ENCODE data around the gene ALDH1L1.
"Not testable (repeated sequence)": the region's sequence is repeated elsewhere in the genome, so short reads cannot be mapped to it uniquely, and the experiment has no call there.

Gene ALDH1L1

DNA sequence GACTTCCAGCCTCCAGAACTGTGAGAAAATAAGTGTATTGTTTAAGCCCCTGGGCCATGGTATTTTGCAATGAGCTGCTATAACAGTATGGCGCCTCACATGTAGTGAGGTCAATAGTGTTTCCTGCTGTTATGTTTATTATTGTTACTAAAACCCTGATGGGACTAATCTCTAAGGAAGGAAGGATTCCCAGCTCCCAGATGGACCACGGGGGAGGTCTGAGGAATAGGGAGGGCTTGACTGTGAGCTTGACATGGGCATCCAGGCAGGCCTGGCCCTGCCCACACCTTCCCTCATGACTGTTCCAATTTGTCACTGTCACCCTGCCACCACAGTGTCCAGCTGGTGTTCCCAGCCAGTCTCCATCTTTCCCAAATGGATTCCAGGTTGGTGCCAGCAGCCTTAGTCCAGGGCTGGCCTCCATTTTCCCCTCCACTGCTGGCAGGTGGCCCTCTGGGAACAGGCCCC, 82.0 kb downstream of the ALDH1L1 start:
- H3K4me3 ChIP-seq, result no peak overlapping the region
- H3K27ac ChIP-seq, result no peak overlapping the region

DNA sequence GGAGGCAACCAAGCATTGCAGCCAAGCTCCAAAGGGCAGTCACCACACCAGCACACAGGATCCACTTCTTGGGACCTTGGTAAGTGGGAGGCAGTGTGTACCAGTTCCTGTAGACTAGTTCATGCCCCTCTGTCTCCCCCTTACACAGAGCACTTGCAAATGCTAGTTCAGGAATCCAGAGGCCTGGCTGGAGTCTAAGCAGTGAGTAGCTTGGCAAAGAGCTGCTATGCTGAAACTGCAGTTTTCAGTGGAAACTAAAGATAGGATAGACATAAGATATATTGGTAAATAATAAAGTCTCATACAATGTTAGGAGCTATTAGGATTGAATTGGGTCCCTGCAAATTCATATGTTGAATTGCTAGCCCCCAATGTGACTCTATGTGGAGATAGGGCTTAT, 82.6 kb downstream of the ALDH1L1 start:
- Histone ChIP-seq H3K4me3 (no peak overlapping the region), H3K27ac (no peak overlapping the region)

DNA sequence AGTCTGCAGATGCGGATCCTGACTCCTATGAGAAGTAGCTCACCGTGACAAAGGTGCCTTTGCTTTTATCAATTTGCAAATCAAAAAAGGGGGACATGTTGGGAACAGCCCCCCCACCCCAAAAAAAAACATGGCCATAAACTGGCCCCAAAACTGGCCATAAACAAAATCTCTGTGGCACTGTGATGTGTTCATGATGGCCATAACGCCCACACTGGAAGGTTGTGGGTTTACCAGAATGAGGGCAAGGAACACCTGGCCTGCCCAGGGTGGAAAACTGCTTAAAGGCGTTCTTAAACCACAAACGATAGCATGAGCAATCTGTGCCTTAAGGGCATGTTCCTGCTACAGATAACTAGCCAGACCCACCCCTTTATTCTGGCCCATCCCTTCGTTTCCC, 84.1 kb downstream of the ALDH1L1 start:
- H3K27ac ChIP-seq, H3K4me3 ChIP-seq: not testable (repeated sequence)

DNA sequence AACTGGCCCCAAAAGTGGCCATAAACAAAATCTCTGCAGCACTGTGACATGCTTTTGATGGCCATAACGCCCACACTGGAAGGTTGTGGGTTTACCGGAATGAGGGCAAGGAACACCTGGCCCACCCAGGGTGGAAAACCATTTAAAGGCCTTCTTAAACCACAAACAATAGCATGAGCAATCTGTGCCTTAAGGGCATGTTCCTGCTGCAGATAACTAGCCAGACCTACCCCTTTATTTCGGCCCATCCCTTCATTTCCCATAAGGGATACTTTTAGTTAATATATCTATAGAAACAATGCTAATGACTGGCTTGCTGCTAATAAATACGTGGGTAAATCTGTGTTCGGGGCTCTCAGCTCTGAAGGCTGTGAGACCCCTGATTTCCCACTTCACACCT, 88.3 kb downstream of the ALDH1L1 start:
- not testable (repeated sequence) for H3K4me3 ChIP-seq, H3K27ac ChIP-seq

DNA sequence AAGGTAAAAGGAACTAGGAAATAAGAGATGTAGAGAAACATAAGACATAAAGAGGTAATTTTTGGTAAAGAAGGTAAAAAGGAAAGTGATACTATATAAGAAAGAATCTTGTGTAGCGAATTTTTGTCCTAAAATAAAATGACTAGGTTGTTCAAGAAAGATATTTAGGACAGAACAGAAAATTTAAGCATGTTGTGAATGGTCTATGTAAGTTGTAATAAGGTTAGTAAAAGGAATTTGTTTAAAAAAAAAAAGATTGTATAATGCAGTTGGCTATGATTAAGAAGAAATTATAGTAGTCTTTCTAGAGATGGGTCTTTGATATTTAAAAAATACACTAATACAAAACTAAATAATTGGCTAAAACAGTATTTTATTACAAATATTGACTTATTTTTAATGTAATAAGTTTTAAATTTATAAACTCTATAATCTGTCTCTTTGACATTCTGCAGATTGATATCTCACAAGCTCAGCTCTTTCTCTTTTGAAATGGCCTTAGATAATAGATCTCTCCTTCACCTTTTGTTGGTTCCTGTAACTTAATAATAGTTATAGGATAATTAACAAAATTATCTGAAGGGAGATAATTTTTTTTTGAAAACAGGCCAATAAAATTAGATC, 92.7 kb downstream of the ALDH1L1 start:
- H3K27ac ChIP-seq, result no peak overlapping the region
- H3K4me3 ChIP-seq, result no peak overlapping the region

DNA sequence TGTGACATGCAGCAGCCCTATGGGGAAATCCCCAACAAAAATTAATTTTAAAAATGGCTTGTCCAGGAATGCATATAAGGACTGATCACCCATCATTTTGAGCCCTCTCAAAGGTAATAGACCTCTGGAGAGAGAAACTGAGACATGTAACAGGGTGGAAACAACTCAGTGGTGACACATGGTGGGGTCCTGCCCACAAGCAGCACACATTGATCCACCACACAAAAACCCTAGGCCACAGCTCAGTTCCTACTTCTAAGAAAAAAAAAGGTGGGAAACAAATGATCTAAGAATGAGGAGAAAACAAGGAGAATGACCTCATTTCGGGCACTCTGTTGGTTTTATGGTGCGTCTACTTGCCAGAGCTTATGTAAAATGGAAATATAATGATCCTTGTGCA, 94.5 kb downstream of the ALDH1L1 start:
- H3K27ac ChIP-seq, result no peak overlapping the region
- H3K4me3 ChIP-seq, result no peak overlapping the region

DNA sequence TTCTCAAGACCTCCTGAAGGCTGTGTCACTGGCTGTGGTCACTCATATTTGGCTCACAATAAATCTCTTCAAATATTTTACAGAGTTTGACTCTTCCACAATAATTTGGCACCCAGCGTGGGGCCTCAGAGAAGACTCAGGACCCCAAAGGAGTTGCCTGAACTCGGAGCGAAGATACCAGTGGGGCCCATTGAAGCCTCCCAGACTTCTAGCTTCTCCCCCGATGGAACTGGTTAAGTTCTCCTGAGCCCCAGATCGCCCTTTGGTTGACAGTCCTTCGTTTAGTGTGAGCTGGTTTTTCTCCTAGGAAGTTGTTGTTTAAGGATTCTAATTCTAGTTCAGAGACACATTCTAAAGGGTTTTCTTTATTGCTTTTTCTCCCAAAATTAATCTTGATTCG, 95.1 kb downstream of the ALDH1L1 start:
- Histone ChIP-seq H3K4me3 (no peak overlapping the region), H3K27ac (peak overlapping the region in 4 of 21 experiments; percentile 91 to 98 (median 97))

DNA sequence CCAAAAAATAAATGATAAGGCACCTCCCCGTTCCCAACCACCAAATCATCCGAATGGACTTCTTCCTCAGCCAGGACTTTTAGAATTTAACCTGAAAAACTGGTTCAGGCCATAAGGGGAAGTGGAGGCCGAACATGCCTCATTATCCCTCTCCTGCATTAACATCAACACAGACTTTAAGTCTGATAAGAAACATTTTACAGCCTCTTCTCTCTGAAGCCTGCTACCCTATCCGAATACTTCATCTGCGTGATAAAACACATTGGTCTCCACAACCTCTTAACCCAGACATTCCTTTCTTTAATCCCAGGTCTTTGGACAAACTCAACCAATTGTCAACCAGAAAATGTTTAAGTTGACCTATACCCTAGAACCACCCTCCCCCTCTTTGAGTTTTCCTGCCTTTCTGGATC, 95.6 kb downstream of the ALDH1L1 start:
- H3K27ac ChIP-seq, result peak overlapping the region in 14 of 21 experiments; percentile 83 to 98 (median 92)
- peak overlapping the region in 6 of 7 experiments; percentile 54 to 87 (median 68) for H3K4me3 ChIP-seq

DNA sequence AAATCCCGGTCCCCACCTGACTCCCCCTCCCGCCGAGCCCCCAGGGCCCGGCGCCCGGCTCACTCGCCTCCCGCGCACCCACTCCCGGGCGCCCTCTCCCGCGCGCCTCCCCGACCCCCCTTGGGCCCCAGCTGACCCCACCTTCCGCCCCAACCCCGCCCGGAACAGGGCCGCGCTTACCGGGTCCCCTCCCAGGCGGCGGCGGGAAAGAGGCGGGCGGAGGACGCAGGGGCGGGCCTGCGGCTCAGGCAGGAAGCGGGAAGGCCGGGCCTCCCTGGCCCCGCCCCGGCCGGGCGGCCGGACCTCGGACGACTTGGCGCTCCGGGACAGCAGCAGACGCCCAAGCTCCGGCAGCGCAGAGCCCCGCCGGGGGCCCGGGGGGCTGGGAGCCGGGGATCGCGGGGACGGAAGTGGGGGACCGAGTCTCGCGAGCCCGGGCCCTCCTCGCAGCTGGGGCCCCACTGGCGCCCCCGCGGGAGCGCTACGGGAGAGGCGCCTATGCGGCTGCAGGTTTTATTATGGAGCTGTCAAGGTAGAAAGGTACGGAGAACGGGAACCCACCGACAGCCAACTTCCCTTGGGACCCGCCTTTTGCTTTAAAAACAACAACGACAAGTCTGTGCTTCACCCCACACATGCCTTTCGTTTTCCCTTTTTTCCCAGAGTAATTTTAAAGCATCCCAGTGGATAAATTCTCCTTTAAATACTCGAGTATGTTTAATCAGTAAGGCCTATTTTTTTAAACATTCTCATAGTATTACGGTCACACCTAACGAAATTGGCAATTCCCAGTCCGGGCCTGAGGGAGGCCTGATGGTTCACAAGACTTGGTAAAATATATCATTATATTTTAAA, 96.2 kb downstream of the ALDH1L1 start, which contains the start of gene SLC41A3:
Gene SLC41A3 (minus strand): TSS at position 212 of the 855 bp plus-strand sequence. CDS start 15,905 bp downstream, outside the sequence.
- peak within 1 kb of the TSS; percentile 54 to 87 (median 74) for H3K4me3 ChIP-seq
- H3K27ac ChIP-seq, result peak within 1 kb of the TSS; percentile 80 to 98 (median 91)

DNA sequence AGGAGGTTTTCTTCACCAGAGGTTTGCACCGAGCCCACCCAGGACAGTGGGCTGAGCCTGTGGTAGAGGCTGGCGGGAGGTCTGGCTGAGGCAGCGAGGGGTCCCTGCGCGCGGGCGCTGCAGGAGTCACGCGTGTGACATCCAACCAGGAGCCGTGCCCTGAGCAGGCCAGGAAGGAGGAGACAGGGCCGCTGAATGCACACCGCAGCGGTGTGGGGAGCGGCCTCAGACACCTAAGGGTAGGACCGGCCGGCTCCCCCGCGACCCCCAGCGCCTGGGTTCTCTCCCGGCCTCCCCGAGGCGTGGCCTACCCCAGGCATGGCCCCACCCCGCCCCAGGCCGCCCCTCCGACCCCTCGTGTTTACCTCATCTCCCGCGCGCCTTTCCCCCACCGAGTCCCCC, 96.9 kb downstream of the ALDH1L1 start:
- H3K4me3 ChIP-seq, result peak overlapping the region; percentile 54 to 87 (median 74)
- H3K27ac ChIP-seq, result peak overlapping the region; percentile 80 to 98 (median 91)

DNA sequence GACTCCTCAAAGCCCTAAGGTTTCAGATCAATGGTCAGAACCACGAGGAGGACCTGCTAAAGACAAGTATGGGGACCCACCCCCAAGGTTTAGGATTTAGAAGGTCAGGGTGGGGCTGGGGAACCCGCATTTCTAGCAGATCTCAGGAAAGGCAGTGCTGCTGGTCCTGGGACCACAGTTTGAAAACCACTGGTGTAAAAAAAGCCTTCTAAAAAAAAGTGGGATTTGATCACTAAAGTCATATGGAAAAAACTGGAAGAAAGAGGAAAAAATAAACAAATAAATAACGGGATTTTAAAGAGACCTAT, 97.3 kb downstream of the ALDH1L1 start:
- H3K4me3 ChIP-seq, result peak overlapping the region; percentile 54 to 87 (median 74)
- H3K27ac ChIP-seq, result peak overlapping the region in 17 of 21 experiments; percentile 80 to 98 (median 91)

DNA sequence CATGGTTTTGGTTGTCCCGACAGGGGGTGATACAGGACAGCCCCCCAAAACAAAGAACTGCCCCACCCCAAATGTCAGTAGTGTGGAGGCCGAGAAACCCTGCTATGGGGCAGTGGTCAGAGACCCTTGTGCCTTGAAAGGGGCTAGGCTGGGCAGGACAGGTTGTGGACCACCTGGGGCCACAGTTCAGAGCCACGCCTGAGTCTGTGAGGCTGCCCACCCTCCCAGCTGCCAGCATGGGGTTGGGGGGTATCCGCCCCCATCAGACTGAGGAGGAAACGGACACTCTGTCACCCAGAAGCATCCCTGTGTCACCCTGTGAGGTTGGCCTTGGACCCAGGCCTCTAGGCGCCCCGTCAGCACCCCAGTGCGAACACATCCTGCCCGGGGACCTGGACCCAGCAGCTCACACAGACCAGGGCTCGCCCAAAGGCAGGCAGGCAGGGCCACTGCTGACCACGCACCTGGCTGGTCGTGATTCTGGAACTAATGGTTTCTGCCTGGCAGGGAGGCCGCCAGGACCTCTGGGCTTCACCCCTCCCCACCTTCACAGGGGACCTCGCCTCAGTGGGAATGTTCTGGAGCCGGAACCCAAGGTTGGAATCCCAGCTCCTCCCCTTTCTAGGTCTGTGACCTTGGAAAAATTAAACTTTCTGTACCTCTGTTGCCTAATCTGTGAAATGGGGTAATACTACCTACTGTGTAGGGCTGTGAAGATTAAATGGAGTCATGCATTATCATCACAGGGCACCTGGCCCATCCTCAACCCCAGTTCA, 97.8 kb downstream of the ALDH1L1 start:
- Histone ChIP-seq H3K4me3 (peak overlapping the region in 2 of 7 experiments; percentile 54 to 87), H3K27ac (peak overlapping the region in 7 of 21 experiments; percentile 88 to 98 (median 91))

DNA sequence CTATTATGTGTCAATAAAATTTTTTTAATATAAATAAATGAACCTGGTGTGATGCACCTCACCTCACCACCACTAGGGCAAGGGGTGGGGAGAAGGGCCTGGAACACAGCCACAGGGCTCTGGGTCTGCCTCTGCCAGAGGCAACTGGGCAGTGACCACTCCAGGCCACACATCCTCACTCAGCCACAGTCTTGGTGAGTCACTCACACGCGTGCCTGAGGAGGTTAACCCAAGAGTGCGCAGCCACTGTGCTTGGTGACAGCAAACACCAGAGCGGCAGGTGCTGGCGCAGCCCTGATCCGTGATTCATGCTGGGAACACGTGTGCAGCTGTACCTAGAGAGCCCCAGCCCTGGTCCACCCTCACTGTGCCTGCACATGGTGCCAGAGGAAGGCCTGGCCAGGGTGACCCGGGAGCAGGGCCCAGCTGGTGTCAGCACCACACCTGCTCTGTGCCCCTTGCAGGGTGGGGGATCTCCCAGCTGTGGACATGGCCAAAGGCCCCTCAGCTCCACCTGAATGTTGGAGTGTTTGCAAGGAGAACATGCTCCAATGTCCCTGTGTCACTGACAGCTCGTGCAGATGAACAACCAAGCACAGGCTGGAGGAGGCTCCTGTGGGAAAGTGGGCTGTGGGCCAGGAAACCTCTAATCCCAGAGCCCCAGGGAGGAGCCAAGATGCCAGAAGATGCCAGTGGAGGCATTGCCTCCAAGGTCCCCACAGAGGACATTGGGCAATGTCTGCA, 98.6 kb downstream of the ALDH1L1 start:
- no peak overlapping the region for H3K4me3 ChIP-seq

DNA sequence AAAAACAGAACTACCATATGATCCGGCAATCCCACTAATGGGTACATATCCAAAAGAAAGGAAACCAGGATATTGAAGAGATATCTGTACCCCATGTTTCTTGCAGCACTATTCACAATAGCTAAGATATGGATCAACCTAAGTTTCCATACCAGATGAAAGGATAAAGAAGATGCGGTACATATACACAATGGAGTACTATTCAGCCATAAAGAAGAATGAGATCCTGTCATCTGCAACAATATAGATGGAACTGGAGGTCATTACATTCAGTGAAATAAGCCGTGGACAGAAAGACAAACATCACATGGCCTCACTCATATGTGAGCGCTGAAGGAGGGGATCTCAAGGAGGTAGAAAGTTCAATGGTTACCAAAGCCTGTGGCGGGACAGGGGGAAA, 99.4 kb downstream of the ALDH1L1 start:
- H3K27ac ChIP-seq, result no peak overlapping the region
- no peak overlapping the region for H3K4me3 ChIP-seq

More for the DNA sequence above, 98.6 kb downstream of the ALDH1L1 start:
- peak overlapping the region in 1 of 21 experiments; percentile 17 for H3K27ac ChIP-seq

DNA sequence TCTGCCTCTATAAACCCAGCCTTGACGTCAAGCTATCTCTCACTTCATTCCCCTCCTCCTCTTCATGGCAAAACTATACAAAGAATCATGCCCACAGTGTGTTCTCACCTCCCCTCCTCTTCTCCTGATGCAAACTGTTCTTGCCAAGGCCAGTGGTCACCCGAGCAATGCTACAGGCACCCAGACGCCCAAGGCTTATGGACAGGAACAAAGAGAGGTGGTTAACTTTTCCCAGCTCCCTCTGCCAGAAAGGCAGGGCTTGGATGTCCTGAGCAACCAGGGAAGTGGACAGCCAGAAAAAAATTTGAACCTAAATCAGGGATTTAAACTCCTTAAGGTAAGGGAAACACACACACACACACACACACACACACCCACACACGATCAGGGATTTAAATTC, 101.5 kb downstream of the ALDH1L1 start:
- H3K27ac ChIP-seq, result no peak overlapping the region
- H3K4me3 ChIP-seq, result no peak overlapping the region

DNA sequence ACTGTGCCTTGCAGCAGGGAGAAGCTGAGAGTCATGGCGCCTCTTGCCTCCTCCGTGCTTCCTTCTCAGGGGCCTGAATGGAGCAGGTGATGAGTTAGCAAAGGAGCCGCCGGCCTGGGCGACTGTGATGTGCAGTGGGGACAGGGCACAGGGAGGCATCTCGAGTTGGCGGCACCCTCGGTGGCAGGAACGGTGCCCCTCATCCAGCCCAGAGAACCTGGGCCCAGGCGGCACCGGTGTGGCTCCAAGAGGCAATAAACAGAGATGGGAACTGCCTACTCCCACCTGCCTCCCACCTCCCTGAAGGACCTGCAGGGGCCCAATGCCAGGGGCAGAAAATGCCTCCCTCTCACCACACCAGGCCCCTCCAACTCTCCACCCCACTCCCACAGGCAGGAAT, 102.6 kb downstream of the ALDH1L1 start:
- Histone ChIP-seq H3K27ac (no peak overlapping the region), H3K4me3 (no peak overlapping the region)

DNA sequence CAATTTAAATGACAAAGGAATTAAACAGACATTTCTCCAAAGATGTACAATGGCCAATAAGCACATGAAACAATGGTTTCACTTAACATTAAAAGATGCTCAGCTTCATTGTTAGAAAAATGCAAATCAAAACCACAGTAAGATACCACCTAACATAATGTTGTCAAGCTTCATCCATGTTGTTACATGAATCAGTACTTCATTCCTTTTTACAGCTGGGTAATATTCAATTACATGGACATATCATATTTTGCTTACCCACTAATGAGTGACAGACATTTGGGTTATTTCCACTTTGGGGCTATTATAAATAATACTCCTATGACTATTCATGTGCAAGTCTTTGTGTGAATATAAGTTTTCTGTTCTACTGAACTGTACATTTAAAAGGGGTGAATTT, 104.2 kb downstream of the ALDH1L1 start:
- Histone ChIP-seq H3K27ac (no peak overlapping the region), H3K4me3 (no peak overlapping the region)

DNA sequence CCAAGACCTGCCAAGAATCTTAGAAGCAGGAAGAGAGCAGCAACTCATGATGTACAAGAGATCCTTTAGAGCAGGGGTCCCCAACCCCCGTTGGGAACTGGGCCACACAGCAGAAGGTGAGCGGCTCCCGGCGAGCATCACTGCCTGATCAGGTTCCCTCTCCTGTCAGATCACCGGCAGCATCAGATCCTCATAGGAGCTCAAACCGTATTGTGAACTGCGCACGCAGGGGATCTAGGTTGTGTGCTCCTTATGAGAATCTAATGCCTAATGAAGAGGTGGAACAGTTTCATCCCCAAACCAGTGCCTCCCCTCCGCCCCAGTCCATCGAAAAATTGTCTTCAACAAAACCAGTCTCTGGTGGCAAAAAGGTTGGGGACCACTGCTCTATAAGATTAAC, 110.2 kb downstream of the ALDH1L1 start:
- H3K27ac ChIP-seq, result no peak overlapping the region
- no peak overlapping the region for H3K4me3 ChIP-seq

DNA sequence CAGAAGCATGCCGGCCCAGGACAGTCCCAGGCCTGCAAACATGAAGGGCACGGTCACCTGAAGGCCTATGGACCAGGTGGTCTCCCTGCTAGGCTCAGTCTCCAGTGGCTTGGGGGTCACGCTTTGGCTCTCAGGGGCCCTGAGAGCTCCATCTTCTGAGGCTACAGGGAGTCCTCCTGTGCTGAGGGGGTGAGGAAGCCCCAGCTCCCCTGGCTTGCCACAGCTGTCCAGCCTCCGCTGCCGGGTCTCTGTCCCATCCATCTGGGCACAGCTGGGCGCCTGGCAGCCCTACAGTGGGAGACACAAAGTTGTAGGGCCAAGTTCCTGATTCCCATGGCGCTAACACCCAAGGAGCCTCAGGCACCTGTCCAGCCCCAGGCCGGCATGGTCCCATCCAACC, 112.4 kb downstream of the ALDH1L1 start:
- Histone ChIP-seq H3K27ac (no peak overlapping the region), H3K4me3 (no peak overlapping the region)

DNA sequence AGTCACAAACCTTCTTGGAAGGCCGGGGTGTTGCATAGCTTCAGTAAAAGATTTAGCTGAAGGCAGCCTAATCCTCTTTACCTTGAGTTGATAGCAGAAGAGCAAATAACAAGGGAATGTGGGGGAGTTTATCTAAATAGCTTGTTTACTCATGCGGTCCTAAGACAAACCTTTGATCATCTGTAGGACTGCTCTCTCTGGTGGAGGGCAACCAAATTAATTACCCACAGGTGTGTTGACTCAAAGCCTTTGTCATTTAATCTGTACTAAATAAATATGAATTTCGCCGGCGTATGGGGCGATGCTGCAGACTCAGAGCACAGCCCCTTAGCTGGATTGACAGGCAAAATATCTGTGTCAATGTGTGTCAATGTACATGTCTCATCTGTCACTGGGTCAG, 113.7 kb downstream of the ALDH1L1 start:
- not testable (repeated sequence) for H3K4me3 ChIP-seq, H3K27ac ChIP-seq
